Skeletal muscle tissue (tissue), 4 donors: ENCODE data around the gene LAX1. TPM values are rescaled to one million over a fixed set of nuclear protein-coding genes. Genes with fewer than 3 reads are reported as not detected.

Experiments
- H3K27ac ChIP-seq: one replicate; pipeline ENCODE4 v1.7.0; 2013; ENCODE audit warnings: mild to moderate bottlenecking, low read depth, low read length, inconsistent platforms
- H3K27me3 ChIP-seq, 3 donors: one replicate each; pipeline ENCODE4 v1.7.0; 2013; ENCODE audit warnings: low read length in 3 of 3; ENCODE audit not compliant: control insufficient read depth in 3 of 3, insufficient read depth in 3 of 3
- H3K36me3 ChIP-seq, 3 donors: one replicate each; pipeline ENCODE4 v1.7.0; 2013; ENCODE audit warnings: low read length in 3 of 3; ENCODE audit not compliant: control insufficient read depth in 3 of 3, insufficient read depth in 3 of 3
- H3K4me1 ChIP-seq, 3 donors: one replicate each; pipeline ENCODE4 v1.7.0; 2013; ENCODE audit warnings: low read length in 3 of 3, mild to moderate bottlenecking in 3 of 3; ENCODE audit not compliant: control insufficient read depth in 3 of 3, insufficient read depth in 3 of 3
- H3K4me3 ChIP-seq, 3 donors: one replicate each; pipeline ENCODE4 v1.7.0; 2013; ENCODE audit warnings: low read length in 3 of 3
- H3K9ac ChIP-seq, 3 donors: one replicate each; pipeline ENCODE4 v1.7.0; 2013; ENCODE audit warnings: low read length in 3 of 3, mild to moderate bottlenecking in 3 of 3, moderate library complexity in 2 of 3, low read depth in 1 of 3
- H3K9me3 ChIP-seq, 3 donors: one replicate each; pipeline ENCODE4 v1.7.0; 2013; ENCODE audit warnings: low read length in 3 of 3; ENCODE audit not compliant: control insufficient read depth in 3 of 3
- total RNA-seq: library from RNA; depleted of rRNA; stranded (reverse); fragments of >200 nt; gene quantifications from one replicate; pipeline ENCODE4 v1.2.3, GENCODE V29; 2014
- donor health status: Osteomylitis.

Gene LAX1
- total RNA-seq, 1 donor from 2014 or later: not detected

DNA sequence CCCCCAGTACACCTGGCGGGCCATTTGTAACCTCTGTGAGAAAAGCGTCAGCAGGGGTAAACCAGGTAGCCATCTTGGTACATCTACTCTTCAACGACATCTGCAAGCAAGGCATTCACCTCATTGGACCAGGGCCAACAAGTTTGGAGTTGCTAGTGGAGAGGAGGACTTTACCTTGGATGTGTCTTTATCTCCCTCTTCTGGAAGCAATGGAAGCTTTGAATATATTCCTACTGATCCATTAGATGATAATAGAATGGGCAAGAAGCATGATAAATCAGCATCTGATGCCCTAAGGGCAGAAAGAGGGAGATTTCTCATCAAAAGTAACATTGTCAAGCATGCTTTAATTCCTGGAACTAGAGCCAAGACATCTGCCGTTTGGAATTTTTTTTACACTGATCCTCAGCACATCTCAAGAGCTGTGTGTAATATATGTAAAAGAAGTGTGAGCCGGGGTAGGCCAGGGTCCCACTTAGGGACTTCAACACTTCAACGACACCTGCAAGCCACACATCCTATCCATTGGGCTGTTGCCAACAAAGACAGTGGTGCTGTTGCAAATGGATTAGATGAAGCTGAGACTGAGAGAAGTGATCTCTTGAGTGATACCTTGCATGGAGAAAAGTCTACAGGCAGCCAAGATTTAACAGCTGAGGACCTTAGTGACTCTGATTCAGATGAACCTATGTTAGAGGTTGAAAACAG is 33.1 kb downstream of the LAX1 start:
- Histone ChIP-seq H3K4me3 (peak overlapping the region in 1 of 3 donors; percentile 94), H3K36me3 (peaks cover 0 to 10% (median 0%) of the 10 kb centered on the region in 3 donors), H3K9ac (no peak overlapping the region), H3K4me1 (peaks cover 41 to 50% (median 41%) of the 10 kb centered on the region in 3 donors), H3K27ac (no peak overlapping the region), H3K9me3 (no peaks in the 10 kb centered on the region), H3K27me3 (no peaks in the 10 kb centered on the region)

DNA sequence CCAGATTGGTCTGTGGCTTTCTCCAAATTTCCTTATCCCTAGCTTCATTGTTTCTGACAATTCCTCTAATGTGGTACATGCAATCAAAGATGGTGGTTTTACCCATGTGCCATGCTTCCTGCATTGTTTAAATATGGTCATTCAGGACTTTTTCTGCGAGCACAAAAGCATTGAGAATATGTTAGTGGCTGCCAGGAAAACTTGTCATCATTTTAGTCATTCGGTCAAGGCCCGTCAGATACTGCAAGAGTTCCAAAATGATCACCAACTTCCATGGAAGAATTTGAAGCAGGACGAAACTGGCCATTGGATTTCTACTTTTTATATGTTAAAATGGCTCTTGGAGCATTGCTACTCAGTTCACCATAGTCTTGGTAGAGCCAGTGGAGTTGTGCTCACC is 34.2 kb downstream of the LAX1 start:
- peaks cover 4 to 15% (median 4%) of the 10 kb centered on the region in 3 donors for H3K36me3 ChIP-seq
- H3K9ac ChIP-seq: no peak overlapping the region
- H3K4me3 ChIP-seq: peak overlapping the region in 1 of 3 donors; percentile 27
- no peaks in the 10 kb centered on the region for H3K9me3 ChIP-seq
- H3K27ac ChIP-seq: no peak overlapping the region
- peaks cover 44 to 57% (median 45%) of the 10 kb centered on the region in 3 donors for H3K4me1 ChIP-seq
- H3K27me3 ChIP-seq: no peaks in the 10 kb centered on the region

DNA sequence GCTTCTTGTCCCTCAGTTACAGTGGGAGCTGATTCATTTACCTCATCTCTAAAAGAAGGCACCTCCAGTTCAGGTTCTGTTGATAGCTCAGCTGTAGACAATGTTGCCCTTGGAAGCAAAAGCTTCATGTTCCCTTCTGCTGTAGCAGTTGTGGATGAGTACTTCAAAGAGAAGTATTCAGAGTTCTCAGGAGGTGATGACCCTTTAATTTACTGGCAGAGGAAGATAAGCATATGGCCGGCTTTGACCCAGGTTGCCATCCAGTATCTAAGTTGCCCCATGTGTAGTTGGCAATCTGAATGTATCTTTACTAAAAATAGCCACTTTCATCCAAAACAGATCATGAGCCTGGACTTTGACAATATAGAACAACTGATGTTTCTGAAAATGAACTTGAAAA is 35.0 kb downstream of the LAX1 start:
- Histone ChIP-seq H3K9me3 (no peaks in the 10 kb centered on the region), H3K27me3 (no peaks in the 10 kb centered on the region), H3K4me1 (peaks cover 44 to 55% (median 45%) of the 10 kb centered on the region in 3 donors), H3K9ac (no peak overlapping the region), H3K27ac (peak overlapping the region; percentile 27), H3K36me3 (peaks cover 4 to 15% (median 4%) of the 10 kb centered on the region in 3 donors), H3K4me3 (peak overlapping the region in 1 of 3 donors; percentile 1)

DNA sequence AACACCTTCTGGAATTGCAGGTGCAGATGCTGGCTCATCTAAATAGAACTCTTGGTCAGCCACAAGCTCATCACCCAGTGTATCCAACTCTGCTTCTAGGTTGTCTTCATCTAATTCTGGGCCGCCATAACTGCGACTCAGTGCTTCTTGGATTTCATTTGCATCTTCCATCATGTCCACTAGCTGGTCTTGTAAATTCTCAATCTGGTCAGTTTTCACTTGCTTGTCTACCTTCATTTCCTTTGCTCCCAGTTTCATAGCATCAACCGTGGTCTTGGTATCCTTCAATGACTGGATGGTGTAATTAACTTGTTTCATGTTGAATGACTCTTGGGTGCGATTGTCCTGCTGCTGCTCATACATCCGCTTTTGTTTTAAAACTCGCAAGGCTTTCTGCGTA is 40.7 kb downstream of the LAX1 start:
- Histone ChIP-seq H3K9me3 (no peaks in the 10 kb centered on the region), H3K4me3 (no peak overlapping the region), H3K4me1 (peaks cover 7 to 21% (median 9%) of the 10 kb centered on the region in 3 donors), H3K36me3 (peaks cover 10 to 16% (median 10%) of the 10 kb centered on the region in 3 donors), H3K9ac (no peak overlapping the region), H3K27ac (no peak overlapping the region), H3K27me3 (no peaks in the 10 kb centered on the region)

DNA sequence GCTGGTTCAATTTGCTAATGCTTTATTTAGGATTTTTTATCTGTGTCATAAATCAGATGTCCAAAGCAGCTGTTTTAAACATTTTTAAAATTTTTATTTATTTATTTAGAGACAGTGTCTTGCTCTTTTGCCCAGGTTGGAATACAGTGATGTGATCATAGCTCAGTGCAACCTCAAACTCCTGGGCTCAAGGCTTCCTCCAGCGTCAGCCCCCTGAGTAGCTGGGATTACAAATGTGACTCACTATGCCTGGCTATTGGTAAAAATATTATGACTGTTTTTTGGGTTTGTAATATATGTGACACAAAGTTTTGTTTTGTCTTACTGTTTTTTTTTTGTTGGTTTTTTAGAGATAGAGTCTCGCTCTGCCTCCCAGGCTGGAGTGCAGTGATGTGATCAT is 42.2 kb downstream of the LAX1 start:
- peaks cover 4 to 16% (median 5%) of the 10 kb centered on the region in 3 donors for H3K4me1 ChIP-seq
- peaks cover 10 to 16% (median 12%) of the 10 kb centered on the region in 3 donors for H3K36me3 ChIP-seq
- no peak overlapping the region for H3K9ac ChIP-seq
- no peak overlapping the region for H3K27ac ChIP-seq
- H3K27me3 ChIP-seq: no peaks in the 10 kb centered on the region
- no peaks in the 10 kb centered on the region for H3K9me3 ChIP-seq
- H3K4me3 ChIP-seq: no peak overlapping the region

DNA sequence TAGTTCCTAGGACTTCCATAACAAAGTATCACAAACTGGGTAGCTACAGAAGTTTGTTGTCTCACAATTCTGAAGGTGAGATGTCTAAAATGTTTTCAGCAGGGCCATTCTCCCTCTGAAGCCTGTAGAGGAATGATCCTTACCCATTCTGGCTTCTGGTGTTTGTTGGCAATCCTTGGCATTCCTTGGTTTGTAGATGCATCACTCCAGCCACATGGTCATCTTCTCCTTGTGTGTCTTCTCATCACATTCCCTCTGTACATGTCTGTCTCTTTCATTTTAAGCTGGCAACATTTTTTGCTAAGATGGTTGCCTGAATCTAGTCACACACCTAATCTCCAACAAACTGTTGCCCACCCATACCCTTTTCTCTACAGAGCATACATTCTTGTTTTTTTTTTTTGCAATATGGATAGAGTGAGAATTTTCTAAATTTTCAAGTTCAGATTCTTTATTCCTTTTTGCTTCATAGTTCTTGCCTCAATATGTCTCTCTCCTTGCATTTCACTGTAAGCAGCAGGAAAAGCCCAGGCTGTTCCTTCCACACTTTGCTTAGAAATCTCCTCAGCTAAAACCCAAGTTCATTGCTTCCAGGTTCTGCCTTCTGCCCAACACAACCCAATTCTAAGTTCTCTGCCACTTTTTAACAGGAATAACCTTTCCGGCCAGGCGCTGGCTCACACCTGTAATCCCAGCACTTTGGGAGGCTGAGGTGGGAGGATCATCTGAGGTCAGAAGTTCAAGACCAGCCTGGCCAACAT is 48.8 kb downstream of the LAX1 start:
- no peaks in the 10 kb centered on the region for H3K9me3 ChIP-seq
- H3K4me1 ChIP-seq: no peaks in the 10 kb centered on the region
- no peak overlapping the region for H3K27ac ChIP-seq
- no peak overlapping the region for H3K4me3 ChIP-seq
- no peaks in the 10 kb centered on the region for H3K27me3 ChIP-seq
- H3K36me3 ChIP-seq: peaks cover 8 to 20% (median 19%) of the 10 kb centered on the region in 3 donors
- H3K9ac ChIP-seq: no peak overlapping the region

DNA sequence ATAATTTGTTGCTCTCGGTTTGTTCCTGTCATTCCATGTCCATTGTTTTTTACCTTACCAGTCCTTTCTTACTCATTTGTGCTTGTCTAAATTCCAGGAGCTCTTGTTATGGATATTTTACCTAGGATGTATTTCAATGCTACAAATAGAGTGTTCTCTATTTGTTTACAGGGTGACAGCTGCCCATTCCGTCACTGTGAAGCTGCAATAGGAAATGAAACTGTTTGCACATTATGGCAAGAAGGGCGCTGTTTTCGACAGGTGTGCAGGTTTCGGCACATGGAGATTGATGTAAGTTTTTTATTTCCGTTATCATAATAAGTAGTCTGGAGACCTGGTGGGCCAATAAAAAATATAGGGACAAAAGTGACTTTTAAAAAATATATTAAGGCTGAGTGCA is 53.4 kb downstream of the LAX1 start:
- H3K4me1 ChIP-seq: peaks cover 0 to 6% (median 0%) of the 10 kb centered on the region in 3 donors
- no peaks in the 10 kb centered on the region for H3K9me3 ChIP-seq
- H3K27me3 ChIP-seq: no peaks in the 10 kb centered on the region
- H3K27ac ChIP-seq: no peak overlapping the region
- H3K36me3 ChIP-seq: peaks cover 30 to 55% (median 48%) of the 10 kb centered on the region in 3 donors
- H3K9ac ChIP-seq: no peak overlapping the region
- no peak overlapping the region for H3K4me3 ChIP-seq

DNA sequence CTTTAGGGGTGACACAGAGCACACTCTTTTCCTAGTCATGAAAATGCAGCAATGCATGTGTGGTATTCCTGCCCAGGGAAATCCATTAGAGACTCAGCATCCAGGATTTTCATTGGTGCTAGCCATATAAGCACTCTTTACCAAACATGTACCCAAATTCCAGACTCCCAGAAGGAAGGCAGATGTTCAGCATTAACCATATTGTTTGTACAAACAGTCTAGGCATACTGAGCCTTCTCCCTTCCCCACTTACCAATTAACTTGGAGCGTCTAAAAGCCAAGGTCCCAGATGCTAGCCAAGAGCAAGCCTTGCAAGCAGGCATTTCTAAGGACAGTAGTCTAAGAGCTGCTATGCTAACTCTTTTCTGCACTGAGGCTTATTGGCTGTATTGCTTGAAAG is 58.3 kb downstream of the LAX1 start:
- H3K4me1 ChIP-seq: peaks cover 0 to 6% (median 0%) of the 10 kb centered on the region in 3 donors
- H3K36me3 ChIP-seq: peaks cover 27 to 48% (median 40%) of the 10 kb centered on the region in 3 donors
- no peak overlapping the region for H3K9ac ChIP-seq
- H3K4me3 ChIP-seq: no peak overlapping the region
- H3K27ac ChIP-seq: no peak overlapping the region
- H3K9me3 ChIP-seq: no peaks in the 10 kb centered on the region
- no peaks in the 10 kb centered on the region for H3K27me3 ChIP-seq
